GM18861 (cell line): ENCODE results near the gene A1BG.

Experiments used
- ATAC-seq: cut with Tn5 transposase; IDR thresholded peaks from one replicate; pipeline ENCODE4 v1.9.1; 2021; ENCODE audit not compliant: unreplicated experiment

Gene A1BG

DNA sequence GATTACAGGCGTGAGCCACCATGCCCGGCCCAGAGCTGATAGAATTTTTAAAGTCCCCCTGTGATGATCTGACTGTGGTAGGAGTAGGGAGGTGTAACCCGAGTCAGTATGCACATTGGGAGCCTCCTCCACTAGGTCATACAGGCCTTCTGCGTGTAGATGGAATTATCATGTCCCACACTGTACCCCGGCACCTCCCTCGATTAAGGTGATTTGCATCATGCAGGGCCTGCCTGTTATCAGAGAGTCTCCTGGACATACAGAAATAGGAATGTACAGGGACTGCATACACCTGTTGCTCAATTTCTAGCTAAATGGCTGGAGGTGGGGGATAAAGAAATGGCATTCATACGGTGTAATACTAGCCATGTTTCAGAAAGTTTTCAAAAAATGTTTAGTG, 49.0 kb downstream of the A1BG start:
- no peak for ATAC-seq

GRCh38 chr19:58300620-58301019, 52.7 kb downstream of the A1BG start:
- ATAC-seq = no peak

- ATAC-seq = no peak
Observed at GRCh38 chr19:58296104-58296503, 57.2 kb downstream of the A1BG start.
